ENCODE data around the gene UBE2B.

GRCh38 chr5:134437847-134438581, 66.6 kb downstream of the UBE2B start:
- TF ChIP-seq POLR2A (IDR thresholded peaks at IDR 0.05), result no peak
- TF ChIP-seq CTCF (IDR thresholded peaks at IDR 0.05), result no peak
